ENCODE results near the gene CMKLR1.

GRCh38 chr12:108302016-108302402 lies 37.1 kb downstream of the CMKLR1 start:
- no peak for TF ChIP-seq TAF1 (conservative IDR thresholded peaks at IDR 0.05)
- TF ChIP-seq, protein P1, sequence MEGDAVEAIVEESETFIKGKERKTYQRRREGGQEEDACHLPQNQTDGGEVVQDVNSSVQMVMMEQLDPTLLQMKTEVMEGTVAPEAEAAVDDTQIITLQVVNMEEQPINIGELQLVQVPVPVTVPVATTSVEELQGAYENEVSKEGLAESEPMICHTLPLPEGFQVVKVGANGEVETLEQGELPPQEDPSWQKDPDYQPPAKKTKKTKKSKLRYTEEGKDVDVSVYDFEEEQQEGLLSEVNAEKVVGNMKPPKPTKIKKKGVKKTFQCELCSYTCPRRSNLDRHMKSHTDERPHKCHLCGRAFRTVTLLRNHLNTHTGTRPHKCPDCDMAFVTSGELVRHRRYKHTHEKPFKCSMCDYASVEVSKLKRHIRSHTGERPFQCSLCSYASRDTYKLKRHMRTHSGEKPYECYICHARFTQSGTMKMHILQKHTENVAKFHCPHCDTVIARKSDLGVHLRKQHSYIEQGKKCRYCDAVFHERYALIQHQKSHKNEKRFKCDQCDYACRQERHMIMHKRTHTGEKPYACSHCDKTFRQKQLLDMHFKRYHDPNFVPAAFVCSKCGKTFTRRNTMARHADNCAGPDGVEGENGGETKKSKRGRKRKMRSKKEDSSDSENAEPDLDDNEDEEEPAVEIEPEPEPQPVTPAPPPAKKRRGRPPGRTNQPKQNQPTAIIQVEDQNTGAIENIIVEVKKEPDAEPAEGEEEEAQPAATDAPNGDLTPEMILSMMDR (IDR thresholded peaks at IDR 0.05; ENCODE audit: low read depth, low read length, missing input control), result no peak
- TF ChIP-seq, protein P2, sequence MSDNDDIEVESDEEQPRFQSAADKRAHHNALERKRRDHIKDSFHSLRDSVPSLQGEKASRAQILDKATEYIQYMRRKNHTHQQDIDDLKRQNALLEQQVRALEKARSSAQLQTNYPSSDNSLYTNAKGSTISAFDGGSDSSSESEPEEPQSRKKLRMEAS (IDR thresholded peaks at IDR 0.05), result no peak
- TF ChIP-seq REST (IDR thresholded peaks at IDR 0.05), result no peak
- no peak for TF ChIP-seq RXRA (IDR thresholded peaks at IDR 0.05)
- no peak for TF ChIP-seq EGR1 (IDR thresholded peaks at IDR 0.05; ENCODE audit: low read depth in 2 of 2)
- TF ChIP-seq JUND (IDR thresholded peaks at IDR 0.05), result no peak
- no peak for TF ChIP-seq HNF4G (IDR thresholded peaks at IDR 0.05)
- no peak for TF ChIP-seq GABPA (IDR thresholded peaks at IDR 0.05 in 1 of 2, conservative IDR thresholded peaks at IDR 0.05 in 1 of 2)

All from liver (tissue), 3 donors.